Measurements from ENCODE around the gene REPS2.

REPS2 gene

DNA sequence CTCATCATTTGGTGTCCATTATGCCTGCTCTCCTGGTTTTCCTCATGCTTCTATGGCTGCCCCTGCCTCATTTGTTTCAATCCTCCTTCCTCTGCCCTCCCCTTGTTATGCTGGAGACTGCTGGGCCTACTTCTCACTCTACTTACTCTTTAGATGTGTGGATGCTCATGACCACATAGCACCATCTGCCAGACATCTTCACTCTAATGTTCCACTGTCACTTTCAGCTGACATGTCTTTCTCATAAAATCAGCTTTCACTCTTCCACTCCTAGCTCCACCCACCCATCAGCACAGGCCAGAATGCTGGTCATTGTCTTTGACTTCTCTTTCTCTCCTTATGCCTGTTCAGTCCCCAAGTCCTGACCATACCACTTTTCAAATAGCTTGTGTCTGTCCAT lies 86.8 kb downstream of the REPS2 start:
- POLR2A ChIA-PET: no interaction called here
- TF ChIP-seq, protein P1, sequence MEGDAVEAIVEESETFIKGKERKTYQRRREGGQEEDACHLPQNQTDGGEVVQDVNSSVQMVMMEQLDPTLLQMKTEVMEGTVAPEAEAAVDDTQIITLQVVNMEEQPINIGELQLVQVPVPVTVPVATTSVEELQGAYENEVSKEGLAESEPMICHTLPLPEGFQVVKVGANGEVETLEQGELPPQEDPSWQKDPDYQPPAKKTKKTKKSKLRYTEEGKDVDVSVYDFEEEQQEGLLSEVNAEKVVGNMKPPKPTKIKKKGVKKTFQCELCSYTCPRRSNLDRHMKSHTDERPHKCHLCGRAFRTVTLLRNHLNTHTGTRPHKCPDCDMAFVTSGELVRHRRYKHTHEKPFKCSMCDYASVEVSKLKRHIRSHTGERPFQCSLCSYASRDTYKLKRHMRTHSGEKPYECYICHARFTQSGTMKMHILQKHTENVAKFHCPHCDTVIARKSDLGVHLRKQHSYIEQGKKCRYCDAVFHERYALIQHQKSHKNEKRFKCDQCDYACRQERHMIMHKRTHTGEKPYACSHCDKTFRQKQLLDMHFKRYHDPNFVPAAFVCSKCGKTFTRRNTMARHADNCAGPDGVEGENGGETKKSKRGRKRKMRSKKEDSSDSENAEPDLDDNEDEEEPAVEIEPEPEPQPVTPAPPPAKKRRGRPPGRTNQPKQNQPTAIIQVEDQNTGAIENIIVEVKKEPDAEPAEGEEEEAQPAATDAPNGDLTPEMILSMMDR (IDR thresholded peaks at IDR 0.05; ENCODE audit: control extremely low read depth, extremely low read depth, low read depth, missing control alignments): no peak
- DNase-seq (ENCODE audit: extremely low spot score): no peak
- CTCF ChIA-PET: no interaction called here

DNA sequence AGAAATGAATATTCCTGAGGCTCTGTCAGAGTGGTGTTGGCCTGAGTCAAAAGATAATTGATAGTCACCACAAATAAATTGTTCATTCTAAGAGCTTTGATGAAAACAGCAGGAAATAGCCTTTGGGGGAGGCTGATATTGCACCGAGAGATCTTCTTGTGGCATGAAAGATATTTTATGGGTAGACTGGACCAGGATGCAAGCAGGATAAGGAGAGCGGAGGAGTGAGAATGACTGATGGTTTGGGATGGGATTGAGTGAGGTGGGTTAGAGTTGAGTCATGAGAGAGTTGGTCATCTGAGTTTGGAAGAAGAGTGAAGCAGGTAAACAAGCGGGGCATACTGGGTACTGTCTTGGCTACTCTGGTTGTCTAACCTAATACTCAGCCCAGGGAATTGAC lies 88.7 kb downstream of the REPS2 start:
- ChIA-PET POLR2A (no interaction called here), CTCF (interaction anchor here (1.6 to 3.9 kb wide), 2 partner anchors 11 to 209 kb away, joined by 3 to 18 read pairs; no protein-coding TSS in a partner anchor)
- TF ChIP-seq, protein P1 (IDR thresholded peaks at IDR 0.05; ENCODE audit: control extremely low read depth, extremely low read depth, low read depth, missing control alignments): no peak
- no peak for DNase-seq (ENCODE audit: extremely low spot score)

DNA sequence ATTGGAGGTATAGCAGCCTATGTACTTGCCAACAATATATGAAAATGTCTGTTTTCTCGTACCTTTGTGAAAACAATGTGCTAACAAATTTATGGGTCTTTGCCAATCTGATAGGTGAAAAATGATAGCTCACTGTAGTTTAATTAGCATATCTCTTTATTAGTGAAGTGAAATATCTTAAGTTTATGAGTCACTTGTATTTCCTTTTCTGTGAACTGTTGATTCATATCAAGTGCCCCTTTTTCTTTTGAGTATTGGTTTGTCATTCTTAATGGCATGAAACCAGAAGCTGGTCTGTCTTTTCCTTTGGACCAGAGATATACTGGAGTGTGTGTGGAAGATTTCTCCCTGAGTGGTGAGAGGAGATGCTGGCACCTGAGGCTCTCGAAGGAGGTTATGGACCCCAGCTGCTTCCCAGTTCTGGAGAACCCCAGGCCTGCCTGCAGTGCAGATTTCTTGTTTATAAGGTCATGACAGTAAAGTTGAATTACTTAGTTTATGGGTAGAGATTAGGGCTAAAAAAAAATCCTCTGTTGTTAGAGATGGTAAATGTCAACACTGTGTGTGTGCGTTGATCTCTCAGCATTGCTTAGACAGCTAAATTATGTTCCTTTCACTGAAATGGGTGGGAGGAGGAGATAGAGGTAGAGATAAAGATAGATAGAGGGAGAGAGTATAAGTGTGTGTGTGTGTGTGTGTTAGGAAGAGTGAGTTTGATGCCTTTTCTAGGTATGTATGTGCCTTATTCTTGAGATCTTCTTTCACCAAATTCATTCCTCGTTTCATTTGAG lies 89.9 kb downstream of the REPS2 start:
- TF ChIP-seq, protein P1 (IDR thresholded peaks at IDR 0.05; ENCODE audit: control extremely low read depth, extremely low read depth, low read depth, missing control alignments): no peak
- CTCF ChIA-PET: interaction anchor here (1.6 to 3.9 kb wide), 2 partner anchors 9 to 210 kb away, joined by 3 to 18 read pairs; no protein-coding TSS in a partner anchor
- POLR2A ChIA-PET: no interaction called here
- no peak for DNase-seq (ENCODE audit: extremely low spot score)

DNA sequence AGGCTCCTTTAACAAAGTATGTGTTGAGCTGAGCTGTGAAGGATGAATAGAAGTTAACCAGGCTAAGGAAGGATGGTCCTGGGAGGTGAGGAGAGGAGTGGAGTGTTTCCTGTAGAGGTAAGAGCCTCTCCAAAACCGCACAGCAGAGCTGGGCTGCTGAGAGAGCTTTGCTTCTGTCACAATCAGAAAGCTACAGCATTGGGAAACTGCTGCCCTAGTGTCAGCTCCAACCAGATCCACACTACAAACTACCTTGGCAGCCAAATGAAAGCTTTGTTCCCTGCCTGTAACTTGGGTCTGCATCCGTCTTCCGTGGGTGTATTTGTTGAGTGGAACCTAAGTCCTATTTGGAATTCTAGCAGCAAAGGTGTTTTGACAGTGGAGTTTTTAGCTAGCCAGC lies 91.8 kb downstream of the REPS2 start:
- POLR2A ChIA-PET: no interaction called here
- no peak for DNase-seq (ENCODE audit: extremely low spot score)
- CTCF ChIA-PET: interaction anchor here (0.7 to 2.3 kb wide), 2 partner anchors 8 to 155 kb away, joined by 3 to 9 read pairs; no protein-coding TSS in a partner anchor
- TF ChIP-seq, protein P1 (IDR thresholded peaks at IDR 0.05; ENCODE audit: control extremely low read depth, extremely low read depth, low read depth, missing control alignments): no peak

DNA sequence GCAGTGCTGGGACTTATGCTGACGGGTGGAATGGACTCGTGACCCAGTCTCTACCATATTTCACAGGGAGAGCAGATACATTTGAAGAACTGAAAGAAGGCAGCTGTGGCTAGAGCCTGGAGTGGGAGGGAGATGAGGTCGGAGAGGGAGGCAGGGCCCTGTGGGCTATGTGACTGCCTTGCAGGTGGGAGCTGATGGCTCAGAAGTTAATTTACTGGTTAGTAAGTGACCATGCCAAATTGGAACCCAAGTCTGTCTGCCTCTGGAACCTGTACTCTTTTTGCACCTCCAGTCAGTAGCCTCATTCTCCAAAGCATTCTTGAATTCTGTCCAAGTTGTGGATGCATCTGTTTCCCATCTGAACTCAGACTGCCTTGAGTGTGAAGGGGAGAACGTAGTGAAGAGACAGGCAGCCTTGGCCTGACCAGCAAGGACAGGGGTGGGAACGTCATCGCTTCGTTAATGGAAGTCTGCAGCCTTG lies 92.3 kb downstream of the REPS2 start:
- POLR2A ChIA-PET: no interaction called here
- TF ChIP-seq, protein P1 (IDR thresholded peaks at IDR 0.05; ENCODE audit: control extremely low read depth, extremely low read depth, low read depth, missing control alignments): no peak
- CTCF ChIA-PET: interaction anchor here (0.7 to 2.3 kb wide), 2 partner anchors 8 to 155 kb away, joined by 3 to 9 read pairs; no protein-coding TSS in a partner anchor
- no peak for DNase-seq (ENCODE audit: extremely low spot score)

DNA sequence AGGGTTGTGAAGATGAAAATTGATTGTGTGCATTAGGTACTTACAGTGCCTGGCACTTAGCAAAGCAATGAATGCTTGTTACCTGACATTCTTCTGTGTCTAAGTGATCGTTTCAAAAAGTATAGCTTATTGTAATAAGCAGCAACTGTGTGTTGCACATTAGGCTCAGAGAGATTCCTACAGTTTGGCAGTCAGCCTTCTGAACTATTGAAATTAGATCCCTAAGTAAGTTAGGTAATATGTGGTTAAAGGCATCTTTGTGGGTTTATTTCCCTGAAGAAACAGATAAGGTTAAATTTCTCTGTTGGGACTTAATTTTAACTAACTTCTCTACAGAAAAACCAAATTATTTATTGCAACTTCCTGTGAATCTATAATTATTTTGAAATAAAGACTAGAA lies 93.4 kb downstream of the REPS2 start:
- POLR2A ChIA-PET: no interaction called here
- TF ChIP-seq, protein P1 (IDR thresholded peaks at IDR 0.05; ENCODE audit: control extremely low read depth, extremely low read depth, low read depth, missing control alignments): no peak

More for the DNA sequence above, 93.4 kb downstream of the REPS2 start:
- CTCF ChIA-PET: interaction anchor here (2.3 kb wide), 1 partner anchor 156 kb away, joined by 9 read pairs; no protein-coding TSS in a partner anchor
- no peak for DNase-seq (ENCODE audit: extremely low spot score)
